GM19452 (cell line): ENCODE results near the gene PLD2.
"Not testable (repeated sequence)": the region's sequence is repeated elsewhere in the genome, so short reads cannot be mapped to it uniquely, and the experiment has no call there.

Experiments used
- ATAC-seq: cut with Tn5 transposase; IDR thresholded peaks from one replicate; pipeline ENCODE4 v1.9.1; 2021; ENCODE audit not compliant: unreplicated experiment

PLD2 gene

GRCh38 chr17:4856271-4856936 is 49.5 kb downstream of the PLD2 start:
- no peak for ATAC-seq

GRCh38 chr17:4856937-4857314 is 50.0 kb downstream of the PLD2 start:
- ATAC-seq: no peak

GRCh38 chr17:4857347-4857746 is 50.4 kb downstream of the PLD2 start:
- not testable (repeated sequence) for ATAC-seq

- ATAC-seq: no peak
Measured at GRCh38 chr17:4858068-4858881, 51.3 kb downstream of the PLD2 start.

GRCh38 chr17:4858882-4859260 is 51.9 kb downstream of the PLD2 start:
- ATAC-seq: no peak

GRCh38 chr17:4859816-4860625 is 53.1 kb downstream of the PLD2 start:
- no peak for ATAC-seq

- ATAC-seq: no peak
Measured at GRCh38 chr17:4860651-4861050, 53.7 kb downstream of the PLD2 start.

GRCh38 chr17:4861052-4861451 is 54.1 kb downstream of the PLD2 start:
- no peak for ATAC-seq

- no peak for ATAC-seq
Measured at GRCh38 chr17:4862720-4863119, 55.8 kb downstream of the PLD2 start.

- ATAC-seq: no peak
Measured at GRCh38 chr17:4863321-4863720, 56.4 kb downstream of the PLD2 start.

GRCh38 chr17:4867535-4867934 is 60.6 kb downstream of the PLD2 start:
- not testable (repeated sequence) for ATAC-seq

- ATAC-seq: not testable (repeated sequence)
Measured at GRCh38 chr17:4869058-4869998, 62.4 kb downstream of the PLD2 start.

- ATAC-seq: no peak
Measured at GRCh38 chr17:4870855-4871254, 63.9 kb downstream of the PLD2 start.

- ATAC-seq: no peak
Measured at GRCh38 chr17:4872786-4873185, 65.8 kb downstream of the PLD2 start.
